ENCODE data around the gene GPR45.
"Not testable (repeated sequence)": the region's sequence is repeated elsewhere in the genome, so short reads cannot be mapped to it uniquely, and the experiment has no call there.

The GPR45 gene, protein sequence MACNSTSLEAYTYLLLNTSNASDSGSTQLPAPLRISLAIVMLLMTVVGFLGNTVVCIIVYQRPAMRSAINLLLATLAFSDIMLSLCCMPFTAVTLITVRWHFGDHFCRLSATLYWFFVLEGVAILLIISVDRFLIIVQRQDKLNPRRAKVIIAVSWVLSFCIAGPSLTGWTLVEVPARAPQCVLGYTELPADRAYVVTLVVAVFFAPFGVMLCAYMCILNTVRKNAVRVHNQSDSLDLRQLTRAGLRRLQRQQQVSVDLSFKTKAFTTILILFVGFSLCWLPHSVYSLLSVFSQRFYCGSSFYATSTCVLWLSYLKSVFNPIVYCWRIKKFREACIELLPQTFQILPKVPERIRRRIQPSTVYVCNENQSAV

DNA sequence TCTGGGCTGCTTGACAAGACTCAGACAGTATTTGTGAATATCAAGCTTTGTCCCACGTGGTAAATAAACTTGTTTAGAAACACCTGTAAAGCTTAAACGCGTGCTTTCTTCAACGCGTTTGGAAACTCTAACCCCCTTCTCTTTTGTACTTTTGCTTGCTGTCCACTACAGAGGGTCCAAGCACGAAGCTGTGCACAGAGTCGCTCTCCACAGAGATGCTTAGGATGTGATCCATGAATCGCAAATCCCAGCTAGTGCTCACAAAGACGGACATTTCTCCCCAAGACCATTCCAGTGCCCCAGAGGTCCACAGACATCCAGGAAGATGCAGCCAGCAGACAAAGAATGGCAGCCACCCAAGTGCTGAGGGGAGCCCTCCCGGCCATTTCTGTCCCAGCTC lies at the start of gene GPR45:
TSS of gene GPR45 (plus strand) at position 301 of the 400 bp plus-strand sequence. CDS start 116 bp downstream, outside the sequence.
- DNase-seq (ENCODE audit: low spot score) = no peak

DNA sequence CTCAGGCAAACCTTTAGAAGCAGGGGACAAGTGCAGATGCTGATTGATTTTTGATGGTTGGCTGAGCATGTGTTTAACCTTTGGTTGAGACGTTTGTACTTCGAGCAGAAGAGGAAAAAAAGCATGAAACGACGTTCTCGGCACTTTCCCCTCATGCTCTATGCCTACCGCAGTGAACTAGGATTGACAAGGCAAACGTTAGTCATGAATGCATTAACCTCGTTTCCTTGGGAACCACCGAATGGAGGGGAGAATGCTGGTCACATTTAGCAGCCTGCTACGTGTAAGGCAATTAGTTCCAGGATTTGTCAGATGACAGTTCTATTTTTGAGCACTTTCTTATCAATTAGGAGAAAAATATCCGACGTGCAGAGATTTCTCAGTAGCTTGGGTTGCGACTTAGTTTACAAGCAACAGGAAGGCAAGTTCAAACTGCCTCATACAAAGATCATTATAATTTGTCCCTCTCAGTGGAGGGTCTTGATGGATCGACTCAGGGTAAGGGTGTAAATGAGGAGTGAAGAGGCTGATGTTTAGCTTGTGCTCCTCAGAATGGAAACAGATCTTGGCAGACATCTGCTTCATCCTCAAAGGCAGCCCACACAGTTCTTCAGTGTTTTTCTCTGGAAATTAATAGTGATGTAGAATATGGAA lies 47.4 kb upstream of the GPR45 start:
- DNase-seq (ENCODE audit: low spot score) = no peak

DNA sequence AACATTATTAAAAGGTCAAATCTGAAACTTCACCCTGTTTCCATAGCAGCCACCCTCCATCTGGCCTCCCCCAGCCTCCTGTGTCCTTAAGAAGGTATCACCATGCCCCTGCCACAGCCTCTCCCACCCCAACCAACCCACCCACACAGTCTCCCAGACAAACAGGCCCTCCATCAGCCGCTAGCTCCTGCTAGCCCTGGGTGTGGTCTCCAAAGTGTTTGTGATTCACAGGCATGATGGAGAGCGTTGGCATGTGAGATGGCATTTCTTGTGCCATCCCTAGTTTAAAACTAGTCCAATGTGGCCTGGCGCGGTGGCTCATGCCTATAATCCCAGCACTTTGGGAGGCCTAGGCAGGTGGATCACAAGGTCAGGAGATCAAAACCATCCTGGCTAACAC lies 44.9 kb upstream of the GPR45 start:
- DNase-seq (ENCODE audit: low spot score) = no peak

DNA sequence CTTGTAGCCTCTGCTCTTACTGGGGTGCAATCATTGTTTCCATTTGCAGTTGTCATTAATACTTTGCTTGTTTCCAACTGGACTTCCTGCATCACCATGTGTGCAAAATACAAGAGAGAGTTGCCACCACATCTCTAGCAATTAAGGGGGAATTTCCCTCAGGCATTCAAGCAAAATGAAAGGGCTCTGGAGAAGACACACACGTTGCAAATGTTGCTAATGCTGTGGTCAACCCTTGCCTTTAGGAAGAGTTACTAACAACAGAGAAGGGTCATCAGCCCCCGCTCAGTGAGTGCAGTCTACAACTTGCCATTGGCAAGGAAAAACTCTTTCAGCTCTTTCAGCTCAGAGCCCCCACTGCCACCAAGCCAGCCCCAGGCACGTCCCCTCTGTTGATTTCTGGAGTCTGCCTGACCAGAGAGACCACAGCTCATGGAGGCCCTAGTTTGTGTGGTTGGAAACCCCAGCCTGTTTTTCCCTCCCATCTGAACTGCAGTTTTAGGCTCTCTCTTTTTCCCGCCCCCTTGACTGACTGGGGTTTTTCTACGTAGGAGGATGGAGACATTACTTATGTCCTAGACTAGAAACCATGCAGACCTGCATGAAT lies 25.9 kb upstream of the GPR45 start:
- no peak for DNase-seq (ENCODE audit: low spot score)

DNA sequence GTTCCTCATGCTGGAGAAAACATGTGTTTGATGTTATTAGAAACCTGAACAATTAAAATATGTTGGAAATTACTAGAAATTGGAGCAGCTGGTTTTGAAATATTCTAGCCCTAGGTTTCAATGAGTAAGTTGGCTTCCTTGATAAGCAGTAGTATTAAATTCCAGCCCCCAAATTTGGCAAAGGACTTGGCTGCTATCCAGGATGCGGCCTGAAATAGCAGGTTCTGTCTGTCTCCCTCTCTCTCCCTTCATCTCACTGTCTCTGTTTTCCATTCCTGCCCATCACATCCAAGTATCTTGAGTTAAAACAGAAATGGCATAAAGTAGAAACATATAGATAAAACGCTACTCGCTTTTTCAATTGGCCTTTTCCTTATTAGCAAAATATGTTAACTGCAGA lies 20.9 kb upstream of the GPR45 start:
- no peak for DNase-seq (ENCODE audit: low spot score)

DNA sequence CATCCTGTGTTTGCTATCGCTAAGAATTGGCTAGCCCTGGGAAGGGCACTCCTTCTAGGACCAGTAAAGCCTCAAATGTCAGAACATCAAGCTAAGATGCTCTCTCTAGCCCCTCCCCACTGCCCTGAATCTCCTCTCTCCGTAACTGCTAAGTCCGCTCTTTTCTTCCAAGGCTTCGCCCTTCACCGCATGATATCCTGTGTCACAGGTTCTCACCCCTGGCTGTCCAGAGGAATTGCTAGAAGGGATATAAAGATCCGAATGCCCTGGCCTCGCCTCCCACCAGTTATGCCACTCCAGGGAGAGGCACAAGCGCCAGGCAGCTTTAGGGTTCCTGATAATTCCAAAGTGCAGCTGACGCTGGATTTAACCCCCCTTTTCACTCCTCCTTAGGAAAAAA lies 17.1 kb upstream of the GPR45 start:
- no peak for DNase-seq (ENCODE audit: low spot score)

DNA sequence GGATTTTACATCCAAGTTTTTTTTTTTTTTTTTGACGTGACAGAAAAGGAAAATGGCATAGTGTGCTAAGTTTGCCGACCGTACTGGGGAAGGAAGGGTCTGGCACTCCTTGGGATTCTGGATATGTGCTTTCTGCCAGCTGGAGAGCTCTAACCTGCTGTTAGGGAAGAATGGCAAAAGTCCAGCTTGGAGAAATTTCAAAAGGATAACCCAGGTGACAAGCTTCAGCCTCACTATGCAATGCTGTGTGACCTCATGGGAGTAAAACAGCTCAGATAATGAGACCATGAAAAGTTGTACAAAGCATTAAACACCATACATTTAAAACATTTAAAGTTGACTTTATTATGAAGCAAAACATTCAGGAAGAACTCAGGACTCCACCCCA lies 10.3 kb upstream of the GPR45 start:
- DNase-seq (ENCODE audit: low spot score) = no peak

DNA sequence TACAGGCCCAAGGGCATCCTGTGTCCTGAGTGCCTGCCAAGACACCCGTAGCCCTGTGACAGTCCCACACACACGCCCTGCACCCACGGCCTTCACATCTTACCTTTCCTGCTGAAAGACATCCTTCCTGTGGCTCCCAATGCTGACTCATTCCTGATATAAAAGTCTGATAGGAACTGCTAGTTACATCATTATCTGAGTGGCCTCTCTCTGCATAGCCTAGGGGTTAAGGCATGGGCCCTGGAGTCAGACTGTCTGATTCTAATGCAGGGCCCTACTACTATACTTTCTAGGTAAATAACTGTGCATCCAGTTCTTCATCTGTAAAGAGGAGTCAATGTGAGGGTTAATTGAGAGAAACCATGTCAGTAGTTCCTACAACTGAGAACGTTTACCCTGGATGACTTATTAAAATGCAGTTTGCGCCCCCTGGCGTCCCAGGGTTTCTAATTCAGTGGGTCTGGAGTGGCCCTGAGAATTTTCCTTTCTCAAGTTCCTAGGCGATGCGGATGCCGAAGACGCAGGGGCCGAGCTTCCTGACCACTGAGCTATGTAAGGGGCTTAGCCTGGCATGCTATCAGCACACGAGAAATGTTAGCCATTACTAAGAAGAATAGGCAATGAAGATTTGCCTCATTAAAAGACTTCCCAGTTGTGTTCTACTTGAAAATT lies 6.0 kb upstream of the GPR45 start:
- peak; percentile 77 for DNase-seq (ENCODE audit: low spot score)

DNA sequence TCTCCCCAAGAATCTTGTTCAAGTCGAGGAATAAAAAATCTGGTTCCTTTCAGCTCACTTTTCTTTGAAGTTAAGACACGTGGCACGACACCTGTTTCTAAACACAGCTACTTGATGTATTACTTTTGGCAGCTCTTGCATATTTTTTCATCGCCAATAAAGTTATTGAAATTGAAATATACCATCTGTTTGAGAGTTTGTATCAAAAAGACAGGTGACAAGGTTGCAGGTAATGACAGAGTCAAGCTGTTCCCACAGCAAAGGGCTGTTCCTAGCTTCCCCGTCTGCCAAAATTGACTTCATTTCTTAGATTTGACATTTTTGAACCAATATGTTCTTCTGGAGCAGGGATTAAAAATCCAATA lies 5.5 kb upstream of the GPR45 start:
- no peak for DNase-seq (ENCODE audit: low spot score)

DNA sequence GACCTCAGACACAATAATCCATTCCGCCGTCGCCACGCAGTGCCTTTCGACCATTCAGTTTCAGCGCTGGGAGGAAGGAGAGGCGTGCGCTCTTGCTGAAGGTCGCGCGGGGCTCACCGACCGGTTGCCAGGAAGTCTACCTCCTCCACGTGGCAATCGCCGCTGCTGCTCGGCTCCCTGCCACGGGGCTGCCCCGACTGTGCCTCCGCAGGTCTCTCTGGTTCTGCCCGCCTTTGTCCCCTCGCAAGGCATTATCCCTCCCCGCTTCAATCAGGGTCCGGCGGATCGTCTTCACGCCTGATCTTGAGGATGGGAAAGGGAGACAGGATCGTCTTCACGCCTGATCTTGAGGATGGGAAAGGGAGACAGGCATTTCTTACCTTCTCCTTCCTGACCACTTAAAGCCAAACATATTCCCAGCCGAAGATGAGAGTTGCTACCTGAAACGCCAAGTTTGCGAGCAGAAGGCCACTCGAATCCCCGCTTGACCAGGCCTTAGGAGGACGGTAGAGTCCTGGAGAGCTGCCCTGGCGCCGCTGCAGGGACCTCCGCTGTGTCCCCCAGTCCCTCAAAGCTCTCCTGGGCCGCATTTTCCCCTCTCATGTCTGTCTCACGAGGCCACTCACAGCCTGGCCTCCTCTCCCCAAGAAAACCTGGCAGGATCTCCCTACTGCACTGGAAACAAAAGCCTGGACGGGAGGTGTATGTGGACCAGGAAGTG lies 4.3 kb upstream of the GPR45 start:
- no peak for DNase-seq (ENCODE audit: low spot score)

DNA sequence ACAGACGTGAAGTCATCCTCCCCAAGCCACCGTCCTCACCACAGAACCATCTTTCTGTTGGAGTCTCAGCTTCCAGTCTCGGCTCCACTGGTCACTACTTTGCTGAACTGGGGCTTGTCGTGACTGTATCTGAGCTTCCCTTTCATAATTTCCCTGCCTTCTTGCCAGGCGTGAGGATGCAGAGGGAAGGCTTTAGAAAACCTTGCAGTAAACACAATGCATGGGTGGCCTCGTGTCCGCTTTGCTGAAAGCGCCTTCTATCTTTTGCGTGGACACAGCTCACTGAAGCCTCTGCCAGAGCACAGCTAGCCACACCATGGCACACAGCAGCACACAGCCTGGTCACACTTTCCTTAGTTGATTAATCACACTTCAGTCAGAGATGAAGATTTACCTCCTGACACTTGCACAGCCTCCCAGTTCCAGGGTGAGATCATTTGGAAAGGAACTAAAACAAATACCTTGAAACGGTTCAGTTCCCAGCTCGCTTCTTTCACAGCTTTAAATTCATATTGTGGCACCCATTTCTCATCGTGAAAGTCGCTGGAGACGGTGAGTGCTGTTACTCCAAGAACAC lies 2.8 kb upstream of the GPR45 start:
- no peak for DNase-seq (ENCODE audit: low spot score)

DNA sequence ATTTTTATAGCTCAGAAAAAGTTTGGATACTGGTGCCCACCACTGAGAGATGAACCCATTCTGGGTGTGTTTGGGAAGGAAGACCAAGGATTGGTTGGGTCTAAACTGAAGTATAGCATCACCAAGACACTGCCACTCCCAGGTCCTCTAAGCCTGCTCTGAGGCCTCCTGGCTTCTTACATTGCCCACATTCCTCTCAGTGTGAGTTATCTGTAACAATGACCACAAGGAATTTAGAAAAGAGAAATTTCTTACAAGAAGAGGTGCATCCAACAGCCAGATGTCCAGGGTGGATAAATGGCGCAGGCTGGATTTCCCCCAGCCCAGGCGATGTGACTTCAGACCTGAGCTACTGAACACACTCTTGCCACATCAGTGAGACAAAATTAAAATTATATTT lies 1.6 kb upstream of the GPR45 start:
- DNase-seq (ENCODE audit: low spot score) = peak; percentile 9

DNA sequence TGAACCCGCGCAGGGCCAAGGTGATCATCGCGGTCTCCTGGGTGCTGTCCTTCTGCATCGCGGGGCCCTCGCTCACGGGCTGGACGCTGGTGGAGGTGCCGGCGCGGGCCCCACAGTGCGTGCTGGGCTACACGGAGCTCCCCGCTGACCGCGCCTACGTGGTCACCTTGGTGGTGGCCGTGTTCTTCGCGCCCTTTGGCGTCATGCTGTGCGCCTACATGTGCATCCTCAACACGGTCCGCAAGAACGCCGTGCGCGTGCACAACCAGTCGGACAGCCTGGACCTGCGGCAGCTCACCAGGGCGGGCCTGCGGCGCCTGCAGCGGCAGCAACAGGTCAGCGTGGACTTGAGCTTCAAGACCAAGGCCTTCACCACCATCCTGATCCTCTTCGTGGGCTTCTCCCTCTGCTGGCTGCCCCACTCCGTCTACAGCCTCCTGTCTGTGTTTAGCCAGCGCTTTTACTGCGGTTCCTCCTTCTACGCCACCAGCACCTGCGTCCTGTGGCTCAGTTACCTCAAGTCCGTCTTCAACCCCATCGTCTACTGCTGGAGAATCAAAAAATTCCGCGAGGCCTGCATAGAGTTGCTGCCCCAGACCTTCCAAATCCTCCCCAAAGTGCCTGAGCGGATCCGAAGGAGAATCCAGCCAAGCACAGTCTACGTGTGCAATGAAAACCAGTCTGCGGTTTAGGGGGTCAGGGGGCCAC lies 897 bp downstream of the GPR45 start:
- DNase-seq (ENCODE audit: low spot score) = no peak

DNA sequence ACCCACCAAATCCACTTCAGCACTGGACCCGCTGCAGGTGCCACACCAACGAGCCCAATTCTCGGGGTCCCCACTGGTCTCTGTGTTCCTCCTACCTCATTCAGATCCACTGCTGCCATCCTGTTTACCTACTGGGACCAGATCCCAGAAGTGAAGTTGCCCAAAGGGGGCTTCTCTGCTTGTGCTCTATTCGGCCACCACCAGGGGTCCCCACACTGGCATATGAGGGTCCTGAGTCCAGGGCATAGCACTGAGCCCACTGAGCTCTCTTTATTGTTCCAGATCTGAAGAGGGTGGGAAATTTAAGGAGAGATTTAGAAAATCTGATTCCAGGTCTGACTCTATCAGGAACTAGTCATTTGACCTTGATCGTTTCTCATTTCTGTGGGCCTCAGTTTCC lies 2.4 kb downstream of the GPR45 start:
- no peak for DNase-seq (ENCODE audit: low spot score)

DNA sequence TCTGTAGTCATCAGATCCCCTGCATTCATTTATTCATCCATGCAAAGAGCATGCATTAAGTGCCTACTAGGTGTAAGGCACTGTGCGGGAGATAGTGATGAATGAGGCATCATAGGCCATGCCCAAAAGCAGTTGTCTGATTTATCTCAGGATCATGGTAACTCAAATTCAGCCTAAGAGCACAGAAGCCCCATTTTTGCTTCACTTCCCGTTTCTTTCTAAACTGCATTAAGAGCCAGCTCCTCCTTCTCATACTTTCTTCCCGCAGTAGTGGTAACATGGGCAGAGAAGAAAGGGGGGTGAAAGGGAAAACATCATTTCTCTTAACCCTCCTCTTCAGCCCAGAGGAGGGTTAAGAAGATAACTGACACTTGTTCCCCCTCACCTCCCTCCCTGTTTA lies 2.9 kb downstream of the GPR45 start:
- DNase-seq (ENCODE audit: low spot score) = no peak

DNA sequence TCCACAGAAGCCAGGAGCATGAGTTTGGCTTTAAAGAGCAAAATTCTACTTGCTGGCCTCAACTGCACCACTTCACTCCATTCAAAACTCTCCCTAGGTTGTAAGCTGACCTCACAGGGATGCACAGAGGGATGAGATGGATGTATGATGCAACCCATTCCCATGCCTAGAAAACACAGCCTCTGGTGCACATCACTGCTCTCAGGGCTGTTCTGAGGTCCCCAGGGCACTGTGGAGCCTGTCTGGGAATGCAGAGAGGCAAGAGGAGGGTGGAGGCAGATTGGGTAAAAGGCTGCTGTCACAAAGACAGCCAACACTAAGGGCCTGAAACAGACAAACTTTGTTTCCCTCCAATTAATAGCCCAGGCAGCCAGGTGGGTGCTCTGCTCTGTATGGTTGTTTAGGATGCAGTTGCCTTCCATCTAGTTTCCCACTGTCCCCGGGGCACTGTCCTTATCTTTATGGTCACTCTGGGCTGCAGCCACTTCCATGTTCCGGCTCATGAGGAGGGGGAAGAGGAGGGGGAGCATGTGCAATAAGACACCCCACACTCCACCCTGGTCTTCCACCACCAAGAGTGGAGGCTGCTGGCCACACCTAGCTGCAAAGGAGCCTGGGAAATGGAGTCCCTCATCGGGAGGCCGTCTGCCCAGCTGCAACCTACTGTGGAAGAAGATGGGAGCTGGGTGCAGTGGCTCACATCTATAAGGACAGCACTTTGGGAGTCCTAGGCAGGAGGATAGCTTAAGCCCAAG lies 7.0 kb downstream of the GPR45 start:
- no peak for DNase-seq (ENCODE audit: low spot score)

DNA sequence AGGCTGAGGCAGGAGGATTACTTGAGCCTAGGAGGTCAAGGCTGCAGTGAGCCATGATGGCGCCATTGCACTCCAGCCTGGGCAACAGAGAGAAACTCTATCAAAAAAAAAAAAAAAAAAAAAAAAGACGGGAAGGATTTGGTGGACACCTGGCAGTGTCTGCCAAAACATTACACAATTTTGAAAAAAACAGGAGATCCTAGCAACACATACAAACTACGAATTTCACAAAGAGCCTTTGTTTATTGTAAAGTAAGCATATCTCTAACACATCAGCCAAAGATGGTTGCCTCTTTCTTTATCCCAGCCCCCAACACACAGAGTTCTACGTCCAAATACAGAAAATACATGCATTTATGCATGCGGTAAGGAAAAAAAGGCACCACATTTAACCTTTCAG lies 7.6 kb downstream of the GPR45 start:
- DNase-seq (ENCODE audit: low spot score) = no peak

DNA sequence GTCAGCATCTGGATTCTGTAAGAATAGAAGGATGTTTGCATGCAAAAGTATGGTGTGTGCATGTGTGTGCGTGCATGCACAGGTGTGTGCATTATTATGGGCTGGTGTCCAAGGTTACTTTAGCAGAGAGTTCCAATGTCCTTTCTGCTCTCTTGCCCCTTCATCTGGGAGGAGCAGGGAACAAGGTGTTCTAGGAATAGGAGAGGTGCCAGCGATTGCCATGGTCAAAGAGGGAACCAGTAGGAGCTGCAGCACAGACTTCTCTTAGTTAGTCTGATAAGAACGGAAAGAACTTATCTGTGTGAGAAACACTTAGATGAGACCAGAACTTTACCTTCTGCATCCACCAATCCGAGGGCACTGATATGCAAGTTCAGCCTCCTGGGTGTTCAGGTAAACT lies 8.3 kb downstream of the GPR45 start:
- DNase-seq (ENCODE audit: low spot score) = no peak

DNA sequence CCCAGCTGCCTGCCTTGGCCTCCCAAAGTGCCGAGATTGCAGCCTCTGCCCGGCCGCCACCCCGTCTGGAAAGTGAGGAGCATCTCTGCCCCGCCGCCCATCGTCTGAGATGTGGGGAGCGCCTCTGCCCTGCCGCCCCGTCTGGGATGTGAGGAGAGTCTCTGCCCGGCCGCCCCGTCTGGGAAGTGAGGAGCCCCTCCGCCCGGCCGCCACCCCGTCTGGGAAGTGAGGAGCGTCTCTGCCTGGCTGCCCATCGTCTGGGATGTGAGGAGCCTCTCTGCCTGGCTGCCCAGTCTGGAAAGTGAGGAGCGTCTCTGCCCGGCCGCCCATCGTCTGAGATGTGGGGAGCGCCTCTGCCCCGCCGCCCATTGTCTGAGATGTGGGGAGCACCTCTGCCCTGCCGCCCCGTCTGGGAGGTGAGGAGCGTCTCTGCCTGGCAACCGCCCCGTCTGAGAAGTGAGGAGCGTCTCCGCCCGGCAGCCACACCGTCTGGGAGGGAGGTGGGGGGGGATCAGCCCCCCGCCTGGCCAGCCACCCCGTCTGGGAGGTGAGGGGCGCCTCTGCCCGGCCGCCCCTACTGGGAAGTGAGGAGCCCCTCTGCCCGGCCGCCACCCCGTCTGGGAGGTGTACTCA lies 9.6 kb downstream of the GPR45 start:
- not testable (repeated sequence) for DNase-seq (ENCODE audit: low spot score)

DNA sequence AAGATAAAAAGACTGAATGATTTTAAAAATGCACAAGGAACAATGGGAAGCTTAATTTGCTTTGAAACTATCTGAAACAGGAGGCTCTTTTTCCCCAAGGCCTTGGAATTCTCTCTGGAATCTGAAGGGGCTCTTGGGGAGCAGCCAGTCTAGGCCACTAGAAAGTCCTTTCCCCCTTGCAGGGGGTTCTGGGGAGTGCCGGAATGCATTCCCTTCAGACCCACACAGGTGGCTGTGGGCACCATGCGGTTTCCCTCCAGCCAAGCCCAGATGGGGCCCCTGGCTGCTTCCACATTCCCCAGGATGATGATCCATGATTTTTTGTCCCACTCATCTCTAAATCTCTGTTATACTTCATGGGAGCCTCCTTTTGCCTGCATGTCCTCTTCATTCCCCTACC lies 10.7 kb downstream of the GPR45 start:
- no peak for DNase-seq (ENCODE audit: low spot score)

Data from LoVo (cell line).